ENCODE results near the gene STH.
"Not testable (repeated sequence)": the region's sequence is repeated elsewhere in the genome, so short reads cannot be mapped to it uniquely, and the experiment has no call there.

STH gene

DNA sequence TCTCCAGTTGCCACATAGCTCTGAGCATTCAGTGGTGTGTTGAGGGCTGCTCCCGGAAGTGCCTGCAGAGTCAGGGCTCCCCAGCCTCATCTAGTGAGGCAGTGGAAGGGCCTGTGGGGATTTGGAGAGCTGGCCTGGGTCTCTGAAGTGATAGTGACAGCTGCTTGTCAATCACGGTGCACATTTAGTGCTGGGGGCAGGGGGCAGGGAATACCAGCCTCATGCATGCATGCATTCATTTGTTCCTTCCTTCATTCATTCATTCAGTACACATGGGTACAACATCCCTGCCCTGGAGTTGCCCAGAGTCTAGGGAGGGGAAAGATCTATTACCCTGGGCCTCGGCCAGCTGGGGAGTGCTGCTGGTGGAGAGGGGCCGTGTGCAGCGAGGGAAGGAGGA lies 11.3 kb upstream of the STH start:
- no peak for DNase-seq

- no peak for DNase-seq
These were observed 9.3 kb upstream of the STH start for GRCh38 chr17:45989759-45990158.

GRCh38 chr17:45990886-45991285 lies 8.2 kb upstream of the STH start:
- no peak for DNase-seq

GRCh38 chr17:45991341-45991740 lies 7.7 kb upstream of the STH start:
- no peak for DNase-seq

GRCh38 chr17:45992175-45992574 lies 6.9 kb upstream of the STH start:
- DNase-seq, result no peak

DNA sequence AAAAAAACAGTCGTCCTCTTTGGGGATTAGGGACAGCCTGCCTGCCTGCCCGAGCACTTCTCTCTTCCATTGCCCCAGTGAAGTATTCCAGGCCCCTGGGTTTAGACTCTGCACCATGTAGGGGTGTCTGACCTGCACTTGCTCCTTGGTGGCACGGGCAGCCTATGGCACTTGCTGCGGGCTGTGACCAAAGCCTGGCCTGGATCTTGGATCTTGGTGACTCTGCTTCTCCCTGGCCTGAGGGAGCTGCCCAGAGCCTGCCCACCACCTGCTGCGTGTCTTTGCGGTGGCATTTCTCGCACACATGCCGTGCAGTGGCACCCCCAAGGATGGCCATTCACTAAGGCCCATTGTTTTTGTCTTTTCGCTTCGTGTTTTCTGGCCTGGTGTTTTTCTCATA lies 6.1 kb upstream of the STH start:
- DNase-seq, result no peak

DNA sequence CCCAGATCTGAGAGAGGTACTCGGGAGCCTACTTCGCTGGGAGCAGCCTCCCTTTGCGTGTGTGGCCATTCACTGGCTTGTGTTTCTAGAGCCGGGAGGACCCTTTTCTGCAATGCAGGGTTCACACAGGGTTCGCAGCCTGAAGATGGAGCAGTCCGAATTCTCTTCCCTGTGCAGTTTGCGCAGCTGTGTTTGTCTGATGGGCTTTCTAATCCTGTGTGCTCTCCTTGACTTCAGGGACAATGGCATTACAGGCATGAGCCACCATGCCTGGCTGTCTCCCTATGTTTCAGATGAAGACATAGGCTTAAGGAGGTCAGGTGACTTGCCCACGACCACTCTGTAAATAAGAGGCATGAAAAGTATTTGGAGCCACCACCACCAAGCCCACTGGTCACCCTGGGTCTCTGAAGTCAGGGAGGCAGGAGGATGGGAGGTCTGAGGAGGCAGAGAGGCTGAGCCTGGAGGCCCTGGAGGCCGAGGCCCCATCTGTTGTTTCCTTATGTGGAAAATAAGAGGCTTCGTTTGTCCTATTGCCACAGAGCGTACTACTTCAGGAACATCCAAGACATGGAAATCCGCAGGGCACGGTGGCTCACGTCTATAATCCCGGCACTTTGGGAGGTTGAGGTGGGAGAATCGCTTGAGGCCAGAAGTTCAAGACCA lies 5.0 kb upstream of the STH start:
- no peak for DNase-seq

GRCh38 chr17:45994987-45995386 lies 4.1 kb upstream of the STH start:
- no peak for DNase-seq

- DNase-seq, result no peak
These were observed 3.3 kb upstream of the STH start for GRCh38 chr17:45995627-45996270.

- DNase-seq, result no peak
These were observed 2.6 kb upstream of the STH start for GRCh38 chr17:45996282-45996937.

DNA sequence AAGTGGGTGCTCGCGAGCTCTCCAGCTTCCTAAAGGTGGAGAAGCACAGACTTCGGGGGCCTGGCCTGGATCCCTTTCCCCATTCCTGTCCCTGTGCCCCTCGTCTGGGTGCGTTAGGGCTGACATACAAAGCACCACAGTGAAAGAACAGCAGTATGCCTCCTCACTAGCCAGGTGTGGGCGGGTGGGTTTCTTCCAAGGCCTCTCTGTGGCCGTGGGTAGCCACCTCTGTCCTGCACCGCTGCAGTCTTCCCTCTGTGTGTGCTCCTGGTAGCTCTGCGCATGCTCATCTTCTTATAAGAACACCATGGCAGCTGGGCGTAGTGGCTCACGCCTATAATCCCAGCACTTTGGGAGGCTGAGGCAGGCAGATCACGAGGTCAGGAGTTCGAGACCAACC lies 1.9 kb upstream of the STH start:
- no peak for DNase-seq

DNA sequence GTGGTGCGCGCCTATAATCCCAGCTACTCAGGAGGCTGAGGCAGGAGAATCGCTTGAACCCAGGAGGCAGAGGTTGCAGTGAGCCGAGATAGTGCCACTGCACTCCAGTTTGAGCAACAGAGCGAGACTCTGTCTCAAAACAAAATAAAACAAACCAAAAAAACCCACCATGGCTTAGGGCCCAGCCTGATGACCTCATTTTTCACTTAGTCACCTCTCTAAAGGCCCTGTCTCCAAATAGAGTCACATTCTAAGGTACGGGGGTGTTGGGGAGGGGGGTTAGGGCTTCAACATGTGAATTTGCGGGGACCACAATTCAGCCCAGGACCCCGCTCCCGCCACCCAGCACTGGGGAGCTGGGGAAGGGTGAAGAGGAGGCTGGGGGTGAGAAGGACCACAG lies 1.4 kb upstream of the STH start:
- no peak for DNase-seq

- DNase-seq, result no peak
These were observed 845 bp downstream of the STH start for GRCh38 chr17:45999900-46000290.

DNA sequence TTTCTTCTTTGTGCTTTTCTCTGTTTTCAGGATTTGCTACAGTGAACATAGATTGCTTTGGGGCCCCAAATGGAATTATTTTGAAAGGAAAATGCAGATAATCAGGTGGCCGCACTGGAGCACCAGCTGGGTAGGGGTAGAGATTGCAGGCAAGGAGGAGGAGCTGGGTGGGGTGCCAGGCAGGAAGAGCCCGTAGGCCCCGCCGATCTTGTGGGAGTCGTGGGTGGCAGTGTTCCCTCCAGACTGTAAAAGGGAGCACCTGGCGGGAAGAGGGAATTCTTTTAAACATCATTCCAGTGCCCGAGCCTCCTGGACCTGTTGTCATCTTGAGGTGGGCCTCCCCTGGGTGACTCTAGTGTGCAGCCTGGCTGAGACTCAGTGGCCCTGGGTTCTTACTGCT lies 1.2 kb downstream of the STH start:
- no peak for DNase-seq

GRCh38 chr17:46000757-46001156 lies 1.7 kb downstream of the STH start:
- DNase-seq, result no peak

- no peak for DNase-seq
These were observed 2.6 kb downstream of the STH start for GRCh38 chr17:46001390-46002310.

DNA sequence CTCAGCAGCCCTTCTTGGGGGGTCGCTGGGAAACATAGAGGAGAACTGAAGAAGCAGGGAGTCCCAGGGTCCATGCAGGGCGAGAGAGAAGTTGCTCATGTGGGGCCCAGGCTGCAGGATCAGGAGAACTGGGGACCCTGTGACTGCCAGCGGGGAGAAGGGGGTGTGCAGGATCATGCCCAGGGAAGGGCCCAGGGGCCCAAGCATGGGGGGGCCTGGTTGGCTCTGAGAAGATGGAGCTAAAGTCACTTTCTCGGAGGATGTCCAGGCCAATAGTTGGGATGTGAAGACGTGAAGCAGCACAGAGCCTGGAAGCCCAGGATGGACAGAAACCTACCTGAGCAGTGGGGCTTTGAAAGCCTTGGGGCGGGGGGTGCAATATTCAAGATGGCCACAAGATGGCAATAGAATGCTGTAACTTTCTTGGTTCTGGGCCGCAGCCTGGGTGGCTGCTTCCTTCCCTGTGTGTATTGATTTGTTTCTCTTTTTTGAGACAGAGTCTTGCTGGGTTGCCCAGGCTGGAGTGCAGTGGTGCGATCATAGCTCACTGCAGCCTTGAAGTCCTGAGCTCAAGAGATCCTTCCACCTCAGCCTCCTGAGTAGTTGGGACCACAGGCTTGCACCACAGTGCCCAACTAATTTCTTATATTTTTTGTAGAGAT lies 3.4 kb downstream of the STH start:
- DNase-seq, result no peak

DNA sequence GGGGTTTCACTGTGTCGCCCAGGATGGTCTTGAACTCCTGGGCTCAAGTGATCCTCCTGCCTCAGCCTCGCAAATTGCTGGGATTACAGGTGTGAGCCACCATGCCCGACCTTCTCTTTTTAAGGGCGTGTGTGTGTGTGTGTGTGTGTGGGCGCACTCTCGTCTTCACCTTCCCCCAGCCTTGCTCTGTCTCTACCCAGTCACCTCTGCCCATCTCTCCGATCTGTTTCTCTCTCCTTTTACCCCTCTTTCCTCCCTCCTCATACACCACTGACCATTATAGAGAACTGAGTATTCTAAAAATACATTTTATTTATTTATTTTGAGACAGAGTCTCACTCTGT lies 3.9 kb downstream of the STH start:
- no peak for DNase-seq

DNA sequence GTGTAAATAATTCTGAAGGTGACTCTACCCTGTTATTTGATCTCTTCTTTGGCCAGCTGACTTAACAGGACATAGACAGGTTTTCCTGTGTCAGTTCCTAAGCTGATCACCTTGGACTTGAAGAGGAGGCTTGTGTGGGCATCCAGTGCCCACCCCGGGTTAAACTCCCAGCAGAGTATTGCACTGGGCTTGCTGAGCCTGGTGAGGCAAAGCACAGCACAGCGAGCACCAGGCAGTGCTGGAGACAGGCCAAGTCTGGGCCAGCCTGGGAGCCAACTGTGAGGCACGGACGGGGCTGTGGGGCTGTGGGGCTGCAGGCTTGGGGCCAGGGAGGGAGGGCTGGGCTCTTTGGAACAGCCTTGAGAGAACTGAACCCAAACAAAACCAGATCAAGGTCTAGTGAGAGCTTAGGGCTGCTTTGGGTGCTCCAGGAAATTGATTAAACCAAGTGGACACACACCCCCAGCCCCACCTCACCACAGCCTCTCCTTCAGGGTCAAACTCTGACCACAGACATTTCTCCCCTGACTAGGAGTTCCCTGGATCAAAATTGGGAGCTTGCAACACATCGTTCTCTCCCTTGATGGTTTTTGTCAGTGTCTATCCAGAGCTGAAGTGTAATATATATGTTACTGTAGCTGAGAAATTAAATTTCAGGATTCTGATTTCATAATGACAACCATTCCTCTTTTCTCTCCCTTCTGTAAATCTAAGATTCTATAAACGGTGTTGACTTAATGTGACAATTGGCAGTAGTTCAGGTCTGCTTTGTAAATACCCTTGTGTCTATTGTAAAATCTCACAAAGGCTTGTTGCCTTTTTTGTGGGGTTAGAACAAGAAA lies 5.1 kb downstream of the STH start:
- no peak for DNase-seq

DNA sequence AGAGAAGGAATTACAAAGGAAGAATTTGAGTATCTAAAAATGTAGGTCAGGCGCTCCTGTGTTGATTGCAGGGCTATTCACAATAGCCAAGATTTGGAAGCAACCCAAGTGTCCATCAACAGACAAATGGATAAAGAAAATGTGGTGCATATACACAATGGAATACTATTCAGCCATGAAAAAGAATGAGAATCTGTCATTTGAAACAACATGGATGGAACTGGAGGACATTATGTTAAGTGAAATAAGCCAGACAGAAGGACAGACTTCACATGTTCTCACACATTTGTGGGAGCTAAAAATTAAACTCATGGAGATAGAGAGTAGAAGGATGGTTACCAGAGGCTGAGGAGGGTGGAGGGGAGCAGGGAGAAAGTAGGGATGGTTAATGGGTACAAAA lies 7.0 kb downstream of the STH start:
- not testable (repeated sequence) for DNase-seq

DNA sequence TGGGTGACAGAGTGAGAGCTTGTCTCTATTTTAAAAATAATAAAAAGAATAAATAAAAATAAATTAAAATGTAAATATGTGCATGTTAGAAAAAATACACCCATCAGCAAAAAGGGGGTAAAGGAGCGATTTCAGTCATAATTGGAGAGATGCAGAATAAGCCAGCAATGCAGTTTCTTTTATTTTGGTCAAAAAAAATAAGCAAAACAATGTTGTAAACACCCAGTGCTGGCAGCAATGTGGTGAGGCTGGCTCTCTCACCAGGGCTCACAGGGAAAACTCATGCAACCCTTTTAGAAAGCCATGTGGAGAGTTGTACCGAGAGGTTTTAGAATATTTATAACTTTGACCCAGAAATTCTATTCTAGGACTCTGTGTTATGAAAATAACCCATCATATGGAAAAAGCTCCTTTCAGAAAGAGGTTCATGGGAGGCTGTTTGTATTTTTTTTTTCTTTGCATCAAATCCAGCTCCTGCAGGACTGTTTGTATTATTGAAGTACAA lies 8.5 kb downstream of the STH start:
- DNase-seq, result no peak

- no peak for DNase-seq
These were observed 9.5 kb downstream of the STH start for GRCh38 chr17:46008591-46008990.

All from GF-D8 (cell line).